Neural cell (in vitro differentiated cells): Measurements from ENCODE around the gene PPP2CA. TPM values are rescaled to one million over a fixed set of nuclear protein-coding genes. Genes with fewer than 3 reads are reported as not detected.

ENCODE experiments used
- H2AFZ ChIP-seq: fragments of 200-600, 300-800 bp; sonication (generic), shearing (Covaris generic); 2 replicates; pipeline ENCODE4 v1.6.0; 2014; ENCODE audit warnings: low read depth, mild to moderate bottlenecking, antibody characterized with exemption, low read length, moderate library complexity
- H3F3A ChIP-seq: fragments of 200-600 bp; shearing (Covaris generic); 2 replicates; pipeline ENCODE4 v1.6.1; 2016; ENCODE audit warnings: mild to moderate bottlenecking, moderate library complexity, mixed read lengths, antibody characterized with exemption, low read length; ENCODE audit not compliant: insufficient read depth, poor library complexity, severe bottlenecking
- H3K27ac ChIP-seq: fragments of 200-600, 300-800 bp; sonication (generic), shearing (Covaris generic); 2 replicates; pipeline ENCODE4 v1.5.1; 2014; ENCODE audit warnings: mild to moderate bottlenecking, low read length, moderate library complexity
- H3K27me3 ChIP-seq: fragments of 300-800, 200-600 bp; sonication (generic), shearing (Covaris generic); 2 replicates; pipeline ENCODE4 v1.6.0; 2014; ENCODE audit warnings: mild to moderate bottlenecking, low read depth, low read length, moderate library complexity; ENCODE audit not compliant: insufficient read depth
- H3K36me3 ChIP-seq: fragments of 300-800, 200-600 bp; sonication (generic), shearing (Covaris generic); 2 replicates; pipeline ENCODE4 v1.5.1; 2014; ENCODE audit warnings: mild to moderate bottlenecking, antibody characterized with exemption, low read length, moderate library complexity; ENCODE audit not compliant: insufficient read depth
- H3K4me2 ChIP-seq: fragments of 300-800, 200-600 bp; sonication (generic), shearing (Covaris generic); 2 replicates; pipeline ENCODE4 v1.6.0; 2014; ENCODE audit warnings: mild to moderate bottlenecking, low read length
- H3K4me3 ChIP-seq: fragments of 300-800, 200-600 bp; sonication (generic), shearing (Covaris generic); 2 replicates; pipeline ENCODE4 v1.5.1; 2014; ENCODE audit warnings: mild to moderate bottlenecking, low read length, moderate library complexity
- H3K79me2 ChIP-seq: fragments of 200-600 bp; shearing (Covaris generic); replicated peaks from 2 replicates; pipeline ENCODE4 v1.6.0; 2014; ENCODE audit warnings: mild to moderate bottlenecking, low read length, moderate library complexity; ENCODE audit not compliant: insufficient read depth
- H3K9ac ChIP-seq: fragments of 300-800, 200-600 bp; sonication (generic), shearing (Covaris generic); 2 replicates; pipeline ENCODE4 v1.6.1; 2016; ENCODE audit warnings: mild to moderate bottlenecking, low read length, mixed read lengths
- H3K9me2 ChIP-seq: fragments of 200-600 bp; shearing (Covaris generic); 2 replicates; pipeline ENCODE4 v1.6.1; 2016; ENCODE audit warnings: mild to moderate bottlenecking, low read length, mixed read lengths; ENCODE audit not compliant: insufficient read depth
- H3K9me3 ChIP-seq: fragments of 200-600, 300-800 bp; sonication (generic), shearing (Covaris generic); 2 replicates; pipeline ENCODE4 v1.6.1; 2016; ENCODE audit warnings: mild to moderate bottlenecking, mixed run types, low read length, moderate library complexity, mixed read lengths
- H4K20me1 ChIP-seq: fragments of 200-600 bp; shearing (Covaris generic); 2 replicates; pipeline ENCODE4 v1.6.1; 2016; ENCODE audit warnings: mild to moderate bottlenecking, mixed run types; ENCODE audit not compliant: insufficient read depth
- EP300 ChIP-seq: fragments of 450-650 bp; conservative IDR thresholded peaks from 2 replicates; pipeline ENCODE4 v1.6.1; 2014; ENCODE audit warnings: antibody characterized with exemption, mild to moderate bottlenecking, moderate library complexity; ENCODE audit not compliant: poor library complexity, severe bottlenecking
- EZH2 ChIP-seq: fragments of 200-600, 300-800 bp; shearing (Covaris generic), sonication (generic); IDR thresholded peaks from 2 replicates; pipeline ENCODE4 v1.6.1; 2014; ENCODE audit warnings: antibody characterized with exemption, low read length, borderline replicate concordance, mild to moderate bottlenecking; ENCODE audit not compliant: insufficient read depth, poor library complexity, severe bottlenecking
- MXI1 ChIP-seq: fragments of 450-650 bp; conservative IDR thresholded peaks from 2 replicates; pipeline ENCODE4 v1.6.1; 2014; ENCODE audit warnings: antibody characterized with exemption, mild to moderate bottlenecking; ENCODE audit not compliant: poor library complexity, severe bottlenecking
- POLR2AphosphoS5 ChIP-seq: IDR thresholded peaks from 2 replicates; pipeline ENCODE4 v1.6.1; 2012
- RAD21 ChIP-seq: fragments of 450-650 bp; conservative IDR thresholded peaks from 2 replicates; pipeline ENCODE4 v1.6.1; 2014; ENCODE audit warnings: antibody characterized with exemption, mild to moderate bottlenecking, moderate library complexity
- REST ChIP-seq: IDR thresholded peaks from 2 replicates; pipeline ENCODE4 v1.6.1; 2012; ENCODE audit warnings: borderline replicate concordance
- SMC3 ChIP-seq: fragments of 450-650 bp; conservative IDR thresholded peaks from 2 replicates; pipeline ENCODE4 v1.6.1; 2014; ENCODE audit warnings: antibody characterized with exemption, mild to moderate bottlenecking, moderate library complexity; ENCODE audit not compliant: poor library complexity
- TAF1 ChIP-seq: IDR thresholded peaks from 2 replicates; pipeline ENCODE4 v1.6.1; 2012; ENCODE audit warnings: low read depth
- polyA plus RNA-seq: library from polyadenylated mRNA; depleted of rRNA; stranded (reverse); fragments of >200 nt; gene quantifications from 2 replicates; pipeline ENCODE4 v1.2.3, GENCODE V29; 2014
- TF ChIP-seq, protein P1 (sequence below): fragments of 450-650 bp; IDR thresholded peaks from 2 replicates; pipeline ENCODE4 v1.5.1; 2014; ENCODE audit warnings: antibody characterized with exemption, mild to moderate bottlenecking, moderate library complexity; ENCODE audit not compliant: poor library complexity, severe bottlenecking

Gene PPP2CA
- polyA plus RNA-seq, 1 donor from 2014 or later, result 251 TPM

GRCh38 chr5:134207696-134208095 is 18.2 kb downstream of the PPP2CA start:
- Histone ChIP-seq H3F3A (no peaks in the 10 kb centered on the region), H3K4me3 (no peak overlapping the region), H3K9me3 (no peaks in the 10 kb centered on the region), H3K9me2 (no peaks in the 10 kb centered on the region), H4K20me1 (peaks cover 22% of the 10 kb centered on the region), H2AFZ (no peak overlapping the region), H3K36me3 (no peaks in the 10 kb centered on the region), H3K9ac (no peak overlapping the region), H3K27me3 (no peaks in the 10 kb centered on the region), H3K4me2 (no peak overlapping the region), H3K79me2 (peaks cover 77% of the 10 kb centered on the region), H3K27ac (no peak overlapping the region)
- TF ChIP-seq, protein P1, sequence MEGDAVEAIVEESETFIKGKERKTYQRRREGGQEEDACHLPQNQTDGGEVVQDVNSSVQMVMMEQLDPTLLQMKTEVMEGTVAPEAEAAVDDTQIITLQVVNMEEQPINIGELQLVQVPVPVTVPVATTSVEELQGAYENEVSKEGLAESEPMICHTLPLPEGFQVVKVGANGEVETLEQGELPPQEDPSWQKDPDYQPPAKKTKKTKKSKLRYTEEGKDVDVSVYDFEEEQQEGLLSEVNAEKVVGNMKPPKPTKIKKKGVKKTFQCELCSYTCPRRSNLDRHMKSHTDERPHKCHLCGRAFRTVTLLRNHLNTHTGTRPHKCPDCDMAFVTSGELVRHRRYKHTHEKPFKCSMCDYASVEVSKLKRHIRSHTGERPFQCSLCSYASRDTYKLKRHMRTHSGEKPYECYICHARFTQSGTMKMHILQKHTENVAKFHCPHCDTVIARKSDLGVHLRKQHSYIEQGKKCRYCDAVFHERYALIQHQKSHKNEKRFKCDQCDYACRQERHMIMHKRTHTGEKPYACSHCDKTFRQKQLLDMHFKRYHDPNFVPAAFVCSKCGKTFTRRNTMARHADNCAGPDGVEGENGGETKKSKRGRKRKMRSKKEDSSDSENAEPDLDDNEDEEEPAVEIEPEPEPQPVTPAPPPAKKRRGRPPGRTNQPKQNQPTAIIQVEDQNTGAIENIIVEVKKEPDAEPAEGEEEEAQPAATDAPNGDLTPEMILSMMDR, result no peak
- TF ChIP-seq EZH2 (no peak), RAD21 (no peak), TAF1 (no peak), EP300 (no peak), REST (no peak)

- Histone ChIP-seq H3K79me2 (peaks cover 68% of the 10 kb centered on the region), H3K9me2 (no peaks in the 10 kb centered on the region), H3K9me3 (no peaks in the 10 kb centered on the region), H3K4me2 (no peak overlapping the region), H4K20me1 (peaks cover 22% of the 10 kb centered on the region), H3K27ac (no peak overlapping the region), H3K27me3 (no peaks in the 10 kb centered on the region), H2AFZ (no peak overlapping the region), H3F3A (no peaks in the 10 kb centered on the region), H3K9ac (no peak overlapping the region), H3K36me3 (no peaks in the 10 kb centered on the region), H3K4me3 (no peak overlapping the region)
- TF ChIP-seq REST (no peak), EZH2 (no peak), SMC3 (no peak), RAD21 (no peak), POLR2AphosphoS5 (no peak), EP300 (no peak), TAF1 (no peak), MXI1 (no peak)
- TF ChIP-seq, protein P1, result no peak
Measured at GRCh38 chr5:134206627-134207160, 19.2 kb downstream of the PPP2CA start.
